Suprapubic skin (tissue), 4 donors: ENCODE measurements around the gene ARMC10. TPM values are rescaled to one million over a fixed set of nuclear protein-coding genes. Genes with fewer than 3 reads are reported as not detected.

Experiments used
- DNase-seq, 2 donors: peaks; one replicate each; pipeline ENCODE4 v3.0.0-alpha.2; 2019; ENCODE audit warnings: low spot score in 2 of 2
- H3K27ac ChIP-seq: fragments of 200-600 bp; sonication (generic); one replicate; pipeline ENCODE4 v1.5.1; 2019
- H3K27me3 ChIP-seq: fragments of 200-600 bp; sonication (generic); one replicate; pipeline ENCODE4 v1.5.1; 2019
- H3K36me3 ChIP-seq: fragments of 200-600 bp; sonication (generic); one replicate; pipeline ENCODE4 v1.5.1; 2019
- H3K4me1 ChIP-seq: fragments of 200-600 bp; sonication (generic); one replicate; pipeline ENCODE4 v1.5.1; 2019
- H3K4me3 ChIP-seq: fragments of 200-600 bp; sonication (generic); one replicate; pipeline ENCODE4 v1.5.1; 2019; ENCODE audit warnings: mild to moderate bottlenecking
- H3K9me3 ChIP-seq: fragments of 200-600 bp; sonication (generic); one replicate; pipeline ENCODE4 v1.5.1; 2019
- CTCF ChIP-seq, 2 donors: fragments of 200-600 bp in 1 of 2; fragments of 450-650 bp in 1 of 2; sonication (generic) in 1 of 2; IDR thresholded peaks; one replicate each; pipeline ENCODE4 v1.5.1; 2016 to 2019; ENCODE audit warnings: antibody characterized with exemption in 2 of 2, mild to moderate bottlenecking in 1 of 2, moderate library complexity in 1 of 2
- EP300 ChIP-seq: sonication (generic); formaldehyde crosslinking; IDR thresholded peaks from one replicate; pipeline ENCODE4 v1.6.1; 2017; ENCODE audit warnings: antibody characterized with exemption
- POLR2A ChIP-seq, 2 donors: fragments of 450-650 bp; IDR thresholded peaks; one replicate each; pipeline ENCODE4 v1.6.1; 2017; ENCODE audit warnings: antibody characterized with exemption in 2 of 2, mild to moderate bottlenecking in 2 of 2, moderate library complexity in 2 of 2
- POLR2AphosphoS5 ChIP-seq, 3 donors: sonication (generic); formaldehyde crosslinking; IDR thresholded peaks; one replicate each; pipeline ENCODE4 v1.6.1; 2017; ENCODE audit warnings: antibody characterized with exemption in 3 of 3
- WGBS: methylation state at CpG from one replicate; pipeline ENCODE4 v1.1.5; 2018; 5-methylcytosine and 5-hydroxymethylcytosine counted together
- total RNA-seq, 4 donors: library from RNA; depleted of rRNA; stranded (reverse); fragments of >200 nt; gene quantifications; one replicate each; pipeline ENCODE4 v1.1.0, GENCODE V29; 2016

ARMC10 gene
- total RNA-seq, 4 donors from 2014 or later = 37.2 to 60.0 (median 50.0) TPM

DNA sequence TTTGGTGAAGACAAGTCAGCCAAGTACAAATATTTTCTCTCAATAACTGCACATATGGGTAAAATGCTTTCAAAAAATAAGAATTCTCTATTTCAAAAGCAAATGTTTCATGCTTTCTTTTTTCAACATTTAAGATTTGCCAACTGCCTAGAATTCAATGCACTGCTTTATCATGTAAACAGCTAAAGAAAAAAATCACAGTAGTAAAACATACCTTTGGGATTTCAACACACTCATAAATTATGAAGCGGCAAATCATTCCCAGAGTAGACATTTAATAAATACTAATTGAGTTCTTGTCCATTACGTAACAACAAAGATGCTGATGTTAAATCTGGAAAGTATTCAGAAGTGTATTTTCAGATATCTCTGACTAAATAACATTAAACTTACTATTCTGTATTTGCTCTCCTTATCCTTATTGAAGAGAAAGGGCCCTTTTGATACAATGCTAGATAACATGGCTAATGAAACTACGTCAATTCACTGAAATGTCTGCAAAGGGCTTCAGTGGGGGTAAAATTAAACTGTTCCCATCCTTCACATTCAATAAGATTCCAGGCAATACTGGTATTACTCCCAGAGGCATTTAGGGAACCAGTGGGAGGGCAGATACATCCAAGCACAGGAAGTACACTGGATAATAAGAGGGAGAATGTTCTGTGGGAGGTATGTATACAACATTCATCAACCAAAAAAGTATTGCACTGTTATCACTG lies 60.1 kb downstream of the ARMC10 start:
- 50% methylated on average over 3 of the region's 3 CpGs for WGBS
- Histone ChIP-seq H3K27ac (no peak overlapping the region), H3K9me3 (no peaks in the 10 kb centered on the region), H3K4me3 (no peak overlapping the region), H3K4me1 (peaks cover 25% of the 10 kb centered on the region), H3K36me3 (no peaks in the 10 kb centered on the region), H3K27me3 (no peaks in the 10 kb centered on the region)
- TF ChIP-seq POLR2A (IDR thresholded peaks at IDR 0.05) (no peak), EP300 (no peak), CTCF (IDR thresholded peaks at IDR 0.05) (no peak), POLR2AphosphoS5 (IDR thresholded peaks at IDR 0.05) (no peak)
- DNase-seq = no peak

DNA sequence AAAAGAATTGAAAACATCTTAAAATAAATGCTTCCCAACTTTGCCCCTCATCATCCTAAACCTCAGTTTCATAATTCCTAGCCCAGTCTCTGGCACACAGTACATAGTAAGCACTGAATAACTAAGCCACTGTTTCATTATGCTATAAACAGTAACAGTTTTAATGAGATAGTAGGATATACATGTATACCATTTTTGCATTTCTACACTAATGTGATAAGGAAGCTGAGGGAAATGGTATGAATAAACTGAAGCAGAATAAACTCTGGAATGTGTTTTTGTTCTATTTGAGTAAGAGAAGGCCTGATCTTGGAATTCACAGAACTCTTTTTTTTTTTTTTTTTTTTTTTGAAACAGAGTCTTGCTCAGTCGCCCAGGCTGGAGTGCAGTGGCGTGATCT lies 65.1 kb downstream of the ARMC10 start:
- no peak for TF ChIP-seq POLR2AphosphoS5 (IDR thresholded peaks at IDR 0.05)
- TF ChIP-seq EP300 = no peak
- TF ChIP-seq POLR2A (IDR thresholded peaks at IDR 0.05) = no peak
- DNase-seq = no peak
- WGBS = 85% methylated on average over 2 of the region's 2 CpGs
- H3K27me3 ChIP-seq = no peaks in the 10 kb centered on the region
- H3K4me1 ChIP-seq = peaks cover 14% of the 10 kb centered on the region
- no peak overlapping the region for H3K4me3 ChIP-seq
- no peaks in the 10 kb centered on the region for H3K9me3 ChIP-seq
- no peaks in the 10 kb centered on the region for H3K36me3 ChIP-seq
- H3K27ac ChIP-seq = no peak overlapping the region

- Histone ChIP-seq H3K36me3 (no peaks in the 10 kb centered on the region), H3K27ac (no peak overlapping the region), H3K27me3 (no peaks in the 10 kb centered on the region), H3K4me1 (peaks cover 9% of the 10 kb centered on the region), H3K4me3 (no peak overlapping the region), H3K9me3 (no peaks in the 10 kb centered on the region)
- TF ChIP-seq CTCF (IDR thresholded peaks at IDR 0.05) (no peak), POLR2AphosphoS5 (IDR thresholded peaks at IDR 0.05) (no peak), EP300 (no peak), POLR2A (IDR thresholded peaks at IDR 0.05) (no peak)
- DNase-seq = no peak
- WGBS = 97% methylated on average over 2 of the region's 2 CpGs
Observed at GRCh38 chr7:103140685-103141084, 65.7 kb downstream of the ARMC10 start.

DNA sequence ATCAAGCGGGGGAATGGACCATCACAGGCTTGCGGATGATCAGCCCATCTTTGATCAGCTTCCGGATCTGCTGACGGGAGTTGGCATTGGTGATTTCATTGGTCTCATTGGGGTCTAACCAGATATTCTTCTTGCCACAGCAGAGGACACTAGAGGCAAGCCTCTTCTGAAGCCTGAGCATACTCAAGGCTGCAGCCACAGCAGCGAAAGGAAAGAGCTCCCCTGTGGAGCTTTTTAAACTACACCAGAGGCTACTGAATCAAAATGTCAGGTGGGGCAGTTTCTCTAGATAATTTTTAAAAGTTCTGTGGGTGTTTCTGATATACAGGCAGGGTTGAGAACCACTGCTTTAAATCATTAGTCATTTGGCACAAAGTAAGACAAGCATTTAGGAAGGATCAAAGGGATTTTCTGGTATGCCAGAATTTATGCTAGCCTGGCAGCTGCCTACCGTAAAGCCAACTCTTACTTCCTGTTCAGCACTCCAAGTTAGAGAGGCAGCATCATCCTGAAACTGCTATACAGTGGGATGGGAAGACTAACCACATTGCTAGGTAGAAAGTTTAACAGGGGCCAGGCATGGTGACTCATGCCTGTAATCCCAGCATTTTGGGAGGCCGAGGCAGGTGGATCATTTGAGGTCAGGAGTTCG lies 66.9 kb downstream of the ARMC10 start:
- Histone ChIP-seq H3K27me3 (no peaks in the 10 kb centered on the region), H3K27ac (no peak overlapping the region), H3K4me1 (peaks cover 10% of the 10 kb centered on the region), H3K4me3 (no peak overlapping the region), H3K36me3 (no peaks in the 10 kb centered on the region), H3K9me3 (no peaks in the 10 kb centered on the region)
- WGBS = 74% methylated on average over 7 of the region's 8 CpGs
- TF ChIP-seq POLR2A (IDR thresholded peaks at IDR 0.05) (no peak), CTCF (IDR thresholded peaks at IDR 0.05) (no peak), EP300 (no peak), POLR2AphosphoS5 (IDR thresholded peaks at IDR 0.05) (no peak)
- DNase-seq = no peak

GRCh38 chr7:103142494-103142893 lies 67.6 kb downstream of the ARMC10 start:
- no peak overlapping the region for H3K4me3 ChIP-seq
- peaks cover 16% of the 10 kb centered on the region for H3K4me1 ChIP-seq
- TF ChIP-seq POLR2A (IDR thresholded peaks at IDR 0.05) = no peak
- TF ChIP-seq CTCF (IDR thresholded peaks at IDR 0.05) = no peak
- TF ChIP-seq POLR2AphosphoS5 (IDR thresholded peaks at IDR 0.05) = no peak
- TF ChIP-seq EP300 = no peak
- H3K9me3 ChIP-seq = no peaks in the 10 kb centered on the region
- no peaks in the 10 kb centered on the region for H3K36me3 ChIP-seq
- WGBS = 75% methylated on average over 1 of the region's 1 CpG
- no peak for DNase-seq
- no peak overlapping the region for H3K27ac ChIP-seq
- H3K27me3 ChIP-seq = no peaks in the 10 kb centered on the region
